Heart right ventricle (tissue), 16 donors: Measurements from ENCODE around the gene TAP1. TPM values are rescaled to one million over a fixed set of nuclear protein-coding genes. Genes with fewer than 3 reads are reported as not detected.

Experiments
- ATAC-seq, 8 donors: fragments of 200-7000 bp; cut with Tn5 transposase; one replicate each; pipeline ENCODE4 v1.9.1; 2020; ENCODE audit warnings: mild to moderate bottlenecking in 8 of 8, moderate library complexity in 8 of 8, moderate number of reproducible peaks in 1 of 8
- DNase-seq, 2 donors: peaks; one replicate each; pipeline ENCODE4 v3.0.0-alpha.2; 2020
- H3K27ac ChIP-seq, 10 donors: fragments of 200-600 bp; sonication (generic) in 2 of 10; one replicate each; pipeline versions ENCODE4 v1.5.0 to v1.8.0; 2020 to 2022; ENCODE audit warnings: mild to moderate bottlenecking in 3 of 10
- H3K27me3 ChIP-seq, 7 donors: fragments of 200-600 bp; one replicate each; pipeline ENCODE4 v1.8.0; 2021 to 2022; ENCODE audit warnings: mild to moderate bottlenecking in 2 of 7
- H3K36me3 ChIP-seq, 9 donors: fragments of 200-600 bp; sonication (generic) in 1 of 9; one replicate each; pipeline versions ENCODE4 v1.5.0 to v1.8.0; 2020 to 2022; ENCODE audit warnings: mild to moderate bottlenecking in 2 of 9
- H3K4me1 ChIP-seq, 9 donors: fragments of 200-600 bp; sonication (generic) in 1 of 9; one replicate each; pipeline versions ENCODE4 v1.5.0 to v1.8.0; 2020 to 2022; ENCODE audit warnings: mild to moderate bottlenecking in 4 of 9
- H3K4me3 ChIP-seq, 10 donors: fragments of 200-600 bp; sonication (generic) in 2 of 10; one replicate each; pipeline versions ENCODE4 v1.5.0 to v1.8.0; 2020 to 2022; ENCODE audit warnings: mild to moderate bottlenecking in 7 of 10, moderate library complexity in 2 of 10
- H3K9me3 ChIP-seq, 11 donors: fragments of 200-600 bp in 10 of 11; sonication (generic) in 2 of 11; one replicate each; pipeline versions ENCODE4 v1.5.0 to v1.8.0; 2013 to 2022; ENCODE audit warnings: mild to moderate bottlenecking in 2 of 11, control low read depth in 1 of 11, moderate library complexity in 1 of 11
- WGBS, 2 donors: extraction: QIAGEN DNeasy Blood & Tissue Kit; methylation state at CpG; one replicate each; pipeline ENCODE4 v1.1.7; 2013; ENCODE audit warnings: inconsistent platforms in 1 of 2; 5-methylcytosine and 5-hydroxymethylcytosine counted together
- intact Hi-C, 10 donors: fragments of 100-400 bp; cut with DNase I; formaldehyde crosslinking; loops; one replicate each; pipeline versions ENCODE4 v1.11.1 to v1.14.2; 2022
- polyA plus RNA-seq, 2 donors: library from polyadenylated mRNA; stranded (reverse); fragments of 200-250 nt; gene quantifications; one replicate each; pipeline ENCODE4 v1.2.3, GENCODE V29; 2013
- total RNA-seq, 10 donors: library from RNA; stranded (reverse); fragmentation: NEBNext Ultra II Directional in 3 of 10; extraction: Animal tissue kit (Norgen Biotek cat#: 25700) in 3 of 10; gene quantifications; one replicate each; pipeline versions ENCODE4 v1.2.1 to v1.2.4, GENCODE V29; 2021 to 2023
- TF ChIP-seq, protein P1 (sequence below), 9 donors: fragments of 200-600 bp; sonication (generic) in 2 of 9; IDR thresholded peaks; one replicate each; pipeline versions ENCODE4 v1.5.0 to v1.8.0; 2021 to 2022; ENCODE audit warnings: antibody characterized with exemption in 9 of 9, mild to moderate bottlenecking in 5 of 9, moderate library complexity in 1 of 9
- donor health status: Arrhythmogenic right ventricular cardiomyopathy.
- donor health status: ischemic (EF 13 %, LVEDD 7.1; RV severe dilation, severe dysfunction).
- donor health status: healthy with polysubstance abuse.
- donor health status: DM: no; HTN: yes; CAD: no.
- donor health status: DM: no; HTN: no; CAD: no.
- donor health status: ischemic (EF 25% LVEDD 6.9; RV normal size, moderate dysfunction).
- donor health status: ischemic (EF 25% LVEDD 5.7; RV mildly dilated, moderate dysfunction).
- donor health status: healthy.
- donor health status: DM: yes; HTN: yes; CAD: no.
- donor health status: Ischemic cardiomyopathy.
- donor health status: ischemic (EF 35%, LVEDD 5.7; RV mildly dilated, moderate dysfunction).
- donor health status: nonischemic (EF 11% LVEDD 7.7; RV severe dilation, severe dysfunction).
- donor health status: DM: yes; HTN: yes; CAD: no.
- donor health status: PGD.
- donor health status: ischemic (EF 29% LVEDD 5.4; RV normal size, mild dysfunction).
- donor health status: nonischemic (EF 23%, LVEDD 6.1; RV moderate dilation, normal function).

The TAP1 gene
- total and polyA plus RNA-seq, 12 donors: 12.8 to 213 (median 19.1) TPM

DNA sequence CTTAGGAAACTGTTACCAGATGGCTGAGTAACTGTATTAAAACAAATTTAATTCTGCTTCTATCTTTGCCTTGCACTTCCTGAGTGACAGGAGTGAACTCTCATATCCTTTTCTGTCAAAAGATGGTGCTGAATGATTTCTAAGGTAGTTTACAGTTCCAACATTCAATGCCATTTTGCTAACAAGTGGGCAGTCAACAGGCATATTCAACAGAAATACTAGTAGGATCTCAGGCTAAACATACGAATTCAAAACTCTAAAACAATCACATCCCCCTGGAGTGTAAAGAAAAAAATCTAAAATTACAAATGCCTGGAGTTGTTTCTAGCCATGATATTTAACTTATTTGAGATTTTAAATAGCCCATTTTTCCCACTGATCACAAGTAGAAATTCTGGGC lies 7.2 kb upstream of the TAP1 start:
- TF ChIP-seq, protein P1, sequence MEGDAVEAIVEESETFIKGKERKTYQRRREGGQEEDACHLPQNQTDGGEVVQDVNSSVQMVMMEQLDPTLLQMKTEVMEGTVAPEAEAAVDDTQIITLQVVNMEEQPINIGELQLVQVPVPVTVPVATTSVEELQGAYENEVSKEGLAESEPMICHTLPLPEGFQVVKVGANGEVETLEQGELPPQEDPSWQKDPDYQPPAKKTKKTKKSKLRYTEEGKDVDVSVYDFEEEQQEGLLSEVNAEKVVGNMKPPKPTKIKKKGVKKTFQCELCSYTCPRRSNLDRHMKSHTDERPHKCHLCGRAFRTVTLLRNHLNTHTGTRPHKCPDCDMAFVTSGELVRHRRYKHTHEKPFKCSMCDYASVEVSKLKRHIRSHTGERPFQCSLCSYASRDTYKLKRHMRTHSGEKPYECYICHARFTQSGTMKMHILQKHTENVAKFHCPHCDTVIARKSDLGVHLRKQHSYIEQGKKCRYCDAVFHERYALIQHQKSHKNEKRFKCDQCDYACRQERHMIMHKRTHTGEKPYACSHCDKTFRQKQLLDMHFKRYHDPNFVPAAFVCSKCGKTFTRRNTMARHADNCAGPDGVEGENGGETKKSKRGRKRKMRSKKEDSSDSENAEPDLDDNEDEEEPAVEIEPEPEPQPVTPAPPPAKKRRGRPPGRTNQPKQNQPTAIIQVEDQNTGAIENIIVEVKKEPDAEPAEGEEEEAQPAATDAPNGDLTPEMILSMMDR (IDR thresholded peaks at IDR 0.05): no peak
- intact Hi-C loops: loop anchor here in 6 of 10 donors (5.0 to 10.0 kb wide), 2 partner anchors 33 to 446 kb away; no protein-coding TSS in a partner anchor
- WGBS, 2 donors: 85 to 93% methylated on average over 1 of the region's 1 CpG

DNA sequence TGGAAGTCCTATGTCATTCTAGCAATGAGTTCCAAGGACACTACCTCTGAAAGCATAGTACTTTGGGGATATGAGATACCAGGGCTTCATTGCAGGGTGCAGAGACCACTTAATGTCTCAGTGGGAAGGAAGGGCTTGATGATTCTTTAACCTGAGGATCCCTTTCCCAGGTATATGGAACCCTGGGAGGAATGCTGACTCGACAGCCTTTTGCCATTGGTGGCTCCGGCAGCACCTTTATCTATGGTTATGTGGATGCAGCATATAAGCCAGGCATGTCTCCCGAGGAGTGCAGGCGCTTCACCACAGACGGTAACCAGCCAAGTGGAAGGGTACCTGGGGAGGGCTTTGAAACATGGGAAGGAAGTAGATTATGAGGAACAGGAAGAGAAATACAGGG lies 4.7 kb upstream of the TAP1 start:
- 81 to 87% methylated on average over 5 of the region's 5 CpGs for WGBS, 2 donors
- DNase-seq (no peak), ATAC-seq (no peak)
- intact Hi-C loops: no loop called here
- Histone ChIP-seq H3K36me3 (peaks cover 0 to 63% (median 18%) of the 10 kb centered on the region in 9 donors), H3K27ac (no peak overlapping the region), H3K27me3 (no peaks in the 10 kb centered on the region), H3K9me3 (no peaks in the 10 kb centered on the region), H3K4me1 (peaks cover 0 to 57% (median 14%) of the 10 kb centered on the region in 9 donors), H3K4me3 (no peak overlapping the region)
- TF ChIP-seq, protein P1 (IDR thresholded peaks at IDR 0.05): no peak

More for the DNA sequence above, 7.2 kb upstream of the TAP1 start:
- Histone ChIP-seq H3K36me3 (peaks cover 0 to 73% (median 18%) of the 10 kb centered on the region in 9 donors), H3K4me1 (peaks cover 0 to 46% (median 5%) of the 10 kb centered on the region in 9 donors), H3K9me3 (no peaks in the 10 kb centered on the region), H3K27me3 (no peaks in the 10 kb centered on the region), H3K4me3 (no peak overlapping the region), H3K27ac (no peak overlapping the region)
- DNase-seq (no peak), ATAC-seq (no peak)

DNA sequence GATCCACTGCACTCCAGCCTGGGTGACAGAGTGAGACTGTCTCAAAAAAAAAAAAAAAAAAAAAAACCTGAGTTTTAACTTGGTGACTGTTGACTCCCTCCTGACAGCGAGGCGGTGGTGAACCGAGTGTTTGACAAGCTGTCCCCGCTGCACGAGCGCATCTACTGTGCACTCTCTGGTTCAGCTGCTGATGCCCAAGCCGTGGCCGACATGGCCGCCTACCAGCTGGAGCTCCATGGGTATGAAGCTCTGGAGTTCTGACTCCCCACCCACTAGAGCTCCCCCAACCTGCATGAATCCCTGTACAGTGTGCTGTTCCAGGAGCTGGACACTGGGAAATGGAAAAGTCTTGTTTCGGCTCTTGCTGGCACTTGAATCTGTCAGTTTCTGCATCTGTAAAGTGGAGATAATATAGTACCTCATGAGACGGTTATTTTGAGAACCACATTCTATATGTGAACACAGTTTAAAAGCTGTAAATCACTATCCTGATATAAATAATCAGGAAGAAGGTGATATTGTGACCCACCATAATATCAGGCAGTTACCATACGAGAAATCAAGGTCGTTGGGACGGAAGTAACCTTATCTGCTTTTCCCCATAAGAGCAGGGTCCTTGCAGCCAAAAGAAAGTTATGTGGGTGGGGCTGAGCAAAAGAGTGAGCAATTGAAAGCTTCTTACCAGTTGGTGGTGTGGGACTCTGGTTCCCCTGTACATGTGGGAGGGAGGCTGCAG lies 3.8 kb upstream of the TAP1 start:
- Histone ChIP-seq H3K4me3 (no peak overlapping the region), H3K36me3 (peaks cover 0 to 62% (median 18%) of the 10 kb centered on the region in 9 donors), H3K27ac (no peak overlapping the region), H3K4me1 (peaks cover 0 to 59% (median 18%) of the 10 kb centered on the region in 9 donors), H3K27me3 (no peaks in the 10 kb centered on the region), H3K9me3 (no peaks in the 10 kb centered on the region)
- no peak for DNase-seq
- WGBS, 2 donors: 71 to 80% methylated on average over 14 of the region's 14 CpGs
- intact Hi-C loops: loop anchor here in 1 of 10 donors (2.0 kb wide), 1 partner anchor 17 kb away; no protein-coding TSS in a partner anchor
- TF ChIP-seq, protein P1 (IDR thresholded peaks at IDR 0.05): no peak
- no peak for ATAC-seq

DNA sequence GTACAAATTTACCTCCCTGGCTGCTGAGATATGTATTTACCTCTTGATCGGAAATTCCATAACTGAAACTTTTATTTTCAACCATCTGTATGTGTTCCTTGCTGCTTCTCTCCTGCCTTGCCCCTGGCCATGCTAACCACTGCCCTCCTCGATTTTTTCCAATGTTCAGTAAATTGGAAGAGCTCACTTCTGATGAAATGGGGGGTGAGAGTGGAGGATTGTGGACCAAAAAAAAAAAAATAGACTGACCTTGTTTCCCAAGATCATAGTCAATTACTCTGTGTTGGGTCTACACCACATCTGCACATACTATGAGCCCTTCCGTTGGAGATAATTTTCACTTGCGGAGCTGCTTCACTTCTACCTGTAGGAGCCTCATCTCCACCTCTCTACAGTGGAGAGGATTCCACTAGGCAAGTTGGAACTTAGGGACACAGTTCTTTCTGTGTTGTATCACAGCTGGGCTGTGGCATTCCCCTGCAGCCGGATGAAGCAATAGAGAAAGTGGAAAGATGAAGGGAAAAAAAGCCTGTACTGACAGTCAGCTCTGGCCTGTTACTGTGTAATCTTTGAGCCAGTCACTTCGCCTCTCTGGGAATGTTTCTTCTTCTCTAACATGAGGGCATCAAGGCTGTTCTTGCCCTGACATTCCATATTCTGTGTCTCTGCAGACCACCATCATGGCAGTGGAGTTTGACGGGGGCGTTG lies 2.1 kb upstream of the TAP1 start:
- Histone ChIP-seq H3K4me3 (peak overlapping the region in 6 of 10 donors; percentile 67 to 97 (median 94)), H3K36me3 (peaks cover 0 to 62% (median 27%) of the 10 kb centered on the region in 9 donors), H3K27ac (peak overlapping the region in 8 of 10 donors; percentile 21 to 99 (median 98)), H3K27me3 (no peaks in the 10 kb centered on the region), H3K9me3 (no peaks in the 10 kb centered on the region), H3K4me1 (peaks cover 0 to 64% (median 28%) of the 10 kb centered on the region in 9 donors)
- TF ChIP-seq, protein P1 (IDR thresholded peaks at IDR 0.05): no peak
- WGBS, 2 donors: 79 to 90% methylated on average over 8 of the region's 8 CpGs
- intact Hi-C loops: loop anchor here in 2 of 10 donors (2.0 kb wide), 2 partner anchors 15 to 17 kb away; partner anchors contain the start of gene TAP2 (in 1 of the 2)
- DNase-seq (no peak), ATAC-seq (no peak)
